Thyroid gland (tissue), 4 donors: ENCODE results near the gene SLC6A19.

ENCODE experiments used
- POLR2A ChIP-seq, 2 donors: fragments of 450-650 bp; IDR thresholded peaks; one replicate each; pipeline ENCODE4 v1.6.1; 2017; ENCODE audit warnings: antibody characterized with exemption in 2 of 2, mild to moderate bottlenecking in 2 of 2, moderate library complexity in 1 of 2
- TF ChIP-seq, protein P1 (sequence below), 6 experiments: fragments of 200-600 bp in 3 of 6; fragments of 450-650 bp in 3 of 6; sonication (generic) in 3 of 6; IDR thresholded peaks; one replicate each; pipeline ENCODE4 v1.5.1; 2016 to 2019; ENCODE audit warnings: antibody characterized with exemption in 6 of 6, mild to moderate bottlenecking in 2 of 6, inconsistent platforms in 1 of 6, moderate library complexity in 1 of 6

- TF ChIP-seq, protein P1, sequence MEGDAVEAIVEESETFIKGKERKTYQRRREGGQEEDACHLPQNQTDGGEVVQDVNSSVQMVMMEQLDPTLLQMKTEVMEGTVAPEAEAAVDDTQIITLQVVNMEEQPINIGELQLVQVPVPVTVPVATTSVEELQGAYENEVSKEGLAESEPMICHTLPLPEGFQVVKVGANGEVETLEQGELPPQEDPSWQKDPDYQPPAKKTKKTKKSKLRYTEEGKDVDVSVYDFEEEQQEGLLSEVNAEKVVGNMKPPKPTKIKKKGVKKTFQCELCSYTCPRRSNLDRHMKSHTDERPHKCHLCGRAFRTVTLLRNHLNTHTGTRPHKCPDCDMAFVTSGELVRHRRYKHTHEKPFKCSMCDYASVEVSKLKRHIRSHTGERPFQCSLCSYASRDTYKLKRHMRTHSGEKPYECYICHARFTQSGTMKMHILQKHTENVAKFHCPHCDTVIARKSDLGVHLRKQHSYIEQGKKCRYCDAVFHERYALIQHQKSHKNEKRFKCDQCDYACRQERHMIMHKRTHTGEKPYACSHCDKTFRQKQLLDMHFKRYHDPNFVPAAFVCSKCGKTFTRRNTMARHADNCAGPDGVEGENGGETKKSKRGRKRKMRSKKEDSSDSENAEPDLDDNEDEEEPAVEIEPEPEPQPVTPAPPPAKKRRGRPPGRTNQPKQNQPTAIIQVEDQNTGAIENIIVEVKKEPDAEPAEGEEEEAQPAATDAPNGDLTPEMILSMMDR (IDR thresholded peaks at IDR 0.05), result no peak
- TF ChIP-seq POLR2A (IDR thresholded peaks at IDR 0.05), result no peak
Observed at GRCh38 chr5:1255081-1255561, 53.7 kb downstream of the SLC6A19 start.
